Measurements from ENCODE around the gene CA12. TPM values are rescaled to one million over a fixed set of nuclear protein-coding genes. Genes with fewer than 3 reads are reported as not detected.
A peak's percentile ranks its signal among the peaks of the same experiment; 100 is the strongest.

The CA12 gene
- total and polyA plus RNA-seq, 9 of the 15 experiments (the other 6 are each of a cell fraction or from before 2014, with no cell fraction given), result 0.01 to 0.78 (median 0.15) TPM; not detected in 1

GRCh38 chr15:63284335-63284734 lies 97.3 kb downstream of the CA12 start:
- Histone ChIP-seq H3K4me1 (replicated peaks in 1 of 2; ENCODE audit: control insufficient read depth in 2 of 2, insufficient read depth in 2 of 2, low read length in 2 of 2) (no peaks in the 10 kb centered on the region), H3K9ac (ENCODE audit: insufficient read depth in 1 of 2, low read depth in 2 of 2, low read length in 2 of 2) (no peak overlapping the region), H3K9me3 (replicated peaks; ENCODE audit: control insufficient read depth, insufficient read depth, low read depth, low read length) (no peaks in the 10 kb centered on the region), H2AFZ (ENCODE audit: low read depth, low read length) (no peak overlapping the region), H3K79me2 (ENCODE audit: control insufficient read depth, insufficient read depth, low read length) (no peaks in the 10 kb centered on the region), H4K20me1 (replicated peaks; ENCODE audit: control insufficient read depth, insufficient read depth, low read length) (no peaks in the 10 kb centered on the region), H3K4me2 (ENCODE audit: insufficient read depth, low read length) (no peak overlapping the region), H3K27me3 (ENCODE audit: control insufficient read depth in 2 of 2, insufficient read depth in 2 of 2, low read length in 2 of 2) (no peaks in the 10 kb centered on the region), H3K4me3 (no peak overlapping the region), H3K9me1 (ENCODE audit: control insufficient read depth, insufficient read depth, low read length) (no peaks in the 10 kb centered on the region), H3K27ac (ENCODE audit: extremely low read depth, low read depth, low read length) (no peak overlapping the region), H3K36me3 (ENCODE audit: control insufficient read depth, insufficient read depth, low read length) (peaks cover 8% of the 10 kb centered on the region; the same call in 1 of the 3 replicates)
- in situ Hi-C loops (cut with MboI) (loop anchor here (25.0 kb wide), 1 partner anchor 778 kb away; no protein-coding TSS in a partner anchor), intact Hi-C loops (cut with micrococcal nuclease) (loop anchor here (10.0 kb wide), 1 partner anchor 330 kb away; no protein-coding TSS in a partner anchor)
- TF ChIP-seq CEBPB (tag; IDR thresholded peaks at IDR 0.05) (no peak), ZBTB11 (CRISPR knock-in tag; IDR thresholded peaks at IDR 0.05) (no peak), HDAC8 (tag; IDR thresholded peaks at IDR 0.05) (no peak), ATF1 (CRISPR knock-in tag; IDR thresholded peaks at IDR 0.05) (no peak), ATF1 (tag; IDR thresholded peaks at IDR 0.05) (0 out of 2 replicates have a peak, but pooled peaks have one; percentile 11), ATF3 (IDR thresholded peaks at IDR 0.05) (peak; percentile 19; the same call in 1 of the 2 replicates), ATF3 (CRISPR knock-in tag; conservative IDR thresholded peaks at IDR 0.05) (no peak), ATF6 (CRISPR knock-in tag; IDR thresholded peaks at IDR 0.05) (no peak), SMARCC2 (IDR thresholded peaks at IDR 0.05; ENCODE audit: low read depth) (no peak), SMARCE1 (IDR thresholded peaks at IDR 0.05) (no peak), THRA (IDR thresholded peaks at IDR 0.05) (no peak)
- ChIA-PET POLR2A (interaction anchor here (1.2 kb wide), 1 partner anchor 221 kb away, joined by 3 read pairs; no protein-coding TSS in a partner anchor), CTCF (ENCODE audit: low intra/inter-chr PET ratio) (no interaction called here)
- no peak for DNase-seq (ENCODE audit: extremely low read depth in 1 of 4, low spot score in 3 of 4)
- FAIRE-seq, result no peak
- ATAC-seq, result no peak
- WGBS (ENCODE audit: insufficient coverage, low coverage, missing lambda C conversion rate), result 80% methylated on average over 6 of the region's 6 CpGs
- BruUV-seq (replicated peaks), result no TSS peak
